DND-41 (cell line): ENCODE results near the gene TRMU.

Source experiments
- CTCF ChIP-seq: IDR thresholded peaks from 2 replicates; pipeline ENCODE4 v1.5.1; 2012; ENCODE audit warnings: borderline replicate concordance, low read length, moderate library complexity, mild to moderate bottlenecking; ENCODE audit not compliant: poor library complexity, severe bottlenecking; ENCODE audit errors: extremely low read depth
- EZH2 ChIP-seq: IDR thresholded peaks from 3 replicates; pipeline ENCODE4 v1.6.1; 2012; ENCODE audit warnings: borderline replicate concordance, low read depth, mild to moderate bottlenecking, moderate library complexity, low read length, inconsistent platforms; ENCODE audit not compliant: severe bottlenecking

GRCh38 chr22:46286941-46287872, 48.3 kb upstream of the TRMU start:
- TF ChIP-seq CTCF (no peak), EZH2 (no peak)
